AG09319 (cell line): ENCODE results near the gene GATB.

Source experiments
- DNase-seq: peaks from one replicate; pipeline ENCODE4 v3.0.0-alpha.2; 2010; ENCODE audit warnings: low read depth; ENCODE audit errors: extremely low read depth
- TF ChIP-seq, protein P1 (sequence below): IDR thresholded peaks from 2 replicates; pipeline ENCODE4 v1.5.1; 2011; ENCODE audit warnings: low read depth, mild to moderate bottlenecking, inconsistent platforms, low read length, moderate library complexity

The GATB gene

DNA sequence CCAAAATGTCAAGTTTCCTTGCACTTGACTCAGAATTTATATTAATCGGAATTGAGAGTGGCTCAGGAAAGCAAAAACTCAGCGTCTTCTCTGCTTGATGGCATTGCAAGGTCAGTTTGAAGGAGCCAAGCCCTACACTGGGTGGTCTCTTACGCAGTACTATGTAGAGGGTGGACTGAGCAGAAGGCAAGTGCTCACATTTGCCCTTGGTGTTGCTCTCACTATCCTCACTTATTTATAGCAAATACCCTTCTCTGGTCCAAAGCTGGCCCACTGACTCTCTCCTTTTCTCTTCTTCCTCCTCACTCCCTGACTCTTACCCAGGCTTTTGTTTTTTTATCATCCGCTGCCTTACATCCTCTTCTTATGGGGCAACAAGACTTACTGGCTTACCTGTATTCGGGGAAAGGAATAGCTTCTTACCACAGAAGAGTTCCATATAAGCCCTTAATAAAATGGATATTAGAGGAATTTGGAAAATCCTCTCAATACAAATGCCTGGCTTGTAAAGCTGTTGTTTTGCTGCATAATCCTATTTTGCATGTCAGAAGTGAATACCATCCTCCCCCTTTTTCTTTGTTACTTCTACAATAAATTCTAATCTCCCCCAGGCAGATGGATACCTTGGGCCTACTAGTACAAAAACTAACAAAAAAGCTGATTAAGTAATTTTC lies 24.8 kb upstream of the GATB start:
- DNase-seq, result no peak
- TF ChIP-seq, protein P1, sequence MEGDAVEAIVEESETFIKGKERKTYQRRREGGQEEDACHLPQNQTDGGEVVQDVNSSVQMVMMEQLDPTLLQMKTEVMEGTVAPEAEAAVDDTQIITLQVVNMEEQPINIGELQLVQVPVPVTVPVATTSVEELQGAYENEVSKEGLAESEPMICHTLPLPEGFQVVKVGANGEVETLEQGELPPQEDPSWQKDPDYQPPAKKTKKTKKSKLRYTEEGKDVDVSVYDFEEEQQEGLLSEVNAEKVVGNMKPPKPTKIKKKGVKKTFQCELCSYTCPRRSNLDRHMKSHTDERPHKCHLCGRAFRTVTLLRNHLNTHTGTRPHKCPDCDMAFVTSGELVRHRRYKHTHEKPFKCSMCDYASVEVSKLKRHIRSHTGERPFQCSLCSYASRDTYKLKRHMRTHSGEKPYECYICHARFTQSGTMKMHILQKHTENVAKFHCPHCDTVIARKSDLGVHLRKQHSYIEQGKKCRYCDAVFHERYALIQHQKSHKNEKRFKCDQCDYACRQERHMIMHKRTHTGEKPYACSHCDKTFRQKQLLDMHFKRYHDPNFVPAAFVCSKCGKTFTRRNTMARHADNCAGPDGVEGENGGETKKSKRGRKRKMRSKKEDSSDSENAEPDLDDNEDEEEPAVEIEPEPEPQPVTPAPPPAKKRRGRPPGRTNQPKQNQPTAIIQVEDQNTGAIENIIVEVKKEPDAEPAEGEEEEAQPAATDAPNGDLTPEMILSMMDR, result no peak

DNA sequence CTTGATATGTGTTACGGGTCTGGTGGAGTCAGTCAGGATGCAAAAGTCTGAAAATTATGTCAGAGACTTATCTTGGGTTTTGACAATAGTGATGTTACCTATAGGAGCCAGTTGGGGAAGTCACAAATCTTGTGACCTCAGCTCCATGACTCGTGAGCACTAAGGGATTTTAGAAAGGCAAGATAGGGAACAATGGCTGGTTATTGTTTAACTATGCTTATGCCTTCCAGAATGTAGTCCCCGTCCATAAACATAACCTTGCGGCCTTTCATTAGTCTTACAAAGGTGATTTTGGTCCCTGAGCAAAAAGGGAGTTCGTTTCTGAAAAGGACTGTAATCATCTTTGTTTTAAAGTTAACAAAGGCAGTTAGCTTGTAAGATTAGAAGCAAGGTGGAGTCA lies 23.9 kb upstream of the GATB start:
- DNase-seq, result no peak
- TF ChIP-seq, protein P1, result no peak

DNA sequence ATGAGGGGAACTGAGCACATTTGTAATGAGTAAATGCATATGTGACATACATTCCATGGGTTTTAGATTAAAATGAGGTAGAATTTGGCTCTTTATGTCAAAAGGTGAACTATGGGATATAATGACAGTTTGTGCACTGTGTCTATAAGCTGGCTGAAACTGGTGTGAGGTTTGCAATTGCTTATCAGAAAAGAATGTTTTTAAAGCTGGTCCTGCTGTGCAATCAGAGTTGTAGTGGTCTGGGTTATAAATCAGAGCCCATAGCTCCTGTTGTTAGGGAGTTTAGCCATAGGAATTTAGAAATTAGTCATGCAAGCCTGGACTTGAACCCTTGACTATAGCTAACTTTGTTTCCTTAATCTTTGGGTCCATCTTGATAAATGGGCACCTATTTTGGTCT lies 23.1 kb upstream of the GATB start:
- no peak for DNase-seq
- TF ChIP-seq, protein P1, result no peak

DNA sequence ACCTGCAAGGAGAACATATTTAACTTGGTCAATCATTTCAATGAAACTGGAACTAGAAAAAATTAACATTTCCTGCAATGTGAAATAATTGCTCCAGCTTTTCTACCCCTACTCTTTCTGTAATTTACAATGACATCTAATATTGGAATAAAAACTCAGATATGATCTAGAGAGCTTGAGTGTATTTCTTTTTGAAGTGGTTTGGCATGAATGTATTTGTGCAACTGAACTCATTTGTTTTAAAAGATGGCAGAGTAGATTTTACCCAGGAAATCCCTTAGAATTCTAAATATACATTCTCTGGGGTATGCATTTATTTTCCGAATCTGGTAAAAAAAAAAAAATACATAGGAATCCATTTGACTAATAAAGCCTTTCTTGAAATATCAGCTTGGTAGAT lies 21.5 kb upstream of the GATB start:
- DNase-seq, result no peak
- TF ChIP-seq, protein P1, result no peak

DNA sequence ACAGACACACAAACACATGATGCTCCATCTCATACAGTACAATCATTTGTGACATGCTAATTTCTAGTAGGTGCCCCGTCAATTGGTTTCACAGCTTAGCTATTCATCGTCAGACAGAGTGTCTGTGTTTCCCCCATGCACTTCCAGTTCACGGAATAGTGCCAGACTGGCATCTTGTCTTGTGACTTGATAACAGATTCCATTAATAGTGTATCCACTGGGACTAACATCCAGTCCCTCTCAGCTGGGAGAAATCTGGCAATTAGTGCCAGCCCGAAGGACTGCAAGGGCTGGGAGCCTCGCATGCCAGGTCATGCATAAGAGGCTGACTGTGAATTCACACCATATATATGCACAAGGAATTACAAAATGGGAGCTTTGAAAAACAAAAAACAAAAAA lies 20.2 kb upstream of the GATB start:
- TF ChIP-seq, protein P1, result no peak
- DNase-seq, result no peak

DNA sequence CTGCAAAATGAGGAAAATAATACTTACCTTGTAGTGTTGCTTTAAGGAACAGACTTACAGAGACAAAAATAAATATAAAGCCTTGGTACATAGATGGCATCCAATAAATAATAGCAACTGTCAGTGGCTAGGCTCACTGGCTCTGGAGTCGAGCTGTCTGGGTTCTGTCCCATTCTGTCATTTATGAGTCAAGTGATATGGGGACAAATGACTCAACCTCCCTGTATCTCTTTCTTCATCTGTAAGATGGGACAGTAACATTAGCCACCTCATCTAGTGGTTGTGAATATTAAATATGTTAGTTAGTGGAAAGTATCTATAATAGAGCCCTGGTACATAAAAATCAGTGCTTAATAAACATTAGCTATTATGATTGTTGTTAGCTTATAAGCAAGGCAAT lies 16.7 kb upstream of the GATB start:
- TF ChIP-seq, protein P1, result no peak
- no peak for DNase-seq

DNA sequence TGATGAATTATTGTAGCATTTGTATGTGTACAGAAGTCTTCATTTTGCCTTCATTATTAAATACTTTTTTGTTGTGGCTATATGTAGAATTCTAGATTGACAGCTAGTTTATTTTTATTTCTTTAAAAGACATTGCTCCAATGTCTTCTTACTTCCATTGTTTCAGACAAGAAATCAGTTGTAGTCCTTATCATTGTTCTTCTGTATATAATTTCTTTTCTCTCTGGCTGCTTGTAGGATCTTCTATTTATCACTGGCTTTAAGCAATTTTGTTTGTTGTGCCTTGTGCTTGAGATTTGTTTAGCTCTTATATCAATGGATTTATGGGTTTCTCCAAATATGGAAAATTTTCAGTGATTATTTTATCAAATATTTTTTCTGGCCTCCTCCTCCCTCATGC lies 13.5 kb upstream of the GATB start:
- TF ChIP-seq, protein P1, result no peak
- no peak for DNase-seq
